Mesenchymal stem cell (in vitro differentiated cells and primary cell): ENCODE results near the gene DTX3.
A peak's percentile ranks its signal among the peaks of the same experiment; 100 is the strongest.

Experiments used
- DNase-seq: peaks from one replicate; pipeline ENCODE4 v3.0.0-alpha.2; 2013
- H2AFZ ChIP-seq: one replicate; pipeline ENCODE4 v1.6.1; 2013; ENCODE audit warnings: low read depth, mild to moderate bottlenecking, control low read depth, inconsistent platforms, low read length, moderate library complexity
- H2AK5ac ChIP-seq: 2 replicates; pipeline ENCODE4 v1.6.1; 2013; ENCODE audit warnings: low read length, moderate library complexity, mild to moderate bottlenecking, inconsistent platforms; ENCODE audit not compliant: severe bottlenecking
- H2BK120ac ChIP-seq: one replicate; pipeline ENCODE4 v1.6.1; 2013; ENCODE audit warnings: low read depth, mild to moderate bottlenecking, inconsistent platforms, low read length, moderate library complexity
- H2BK12ac ChIP-seq, 2 experiments: one replicate each; pipeline ENCODE4 v1.6.1; 2013; ENCODE audit warnings: inconsistent platforms in 2 of 2, low read length in 2 of 2, mild to moderate bottlenecking in 2 of 2, moderate library complexity in 2 of 2, control low read depth in 1 of 2
- H2BK15ac ChIP-seq: one replicate; pipeline ENCODE4 v1.6.1; 2013; ENCODE audit warnings: mild to moderate bottlenecking, low read depth, inconsistent platforms; ENCODE audit not compliant: poor library complexity, severe bottlenecking
- H2BK5ac ChIP-seq: 2 replicates; pipeline ENCODE4 v1.6.1; 2013; ENCODE audit warnings: low read depth, mild to moderate bottlenecking, low read length, control low read depth, inconsistent platforms; ENCODE audit not compliant: poor library complexity, severe bottlenecking
- H3K14ac ChIP-seq, 2 experiments: one replicate each; pipeline ENCODE4 v1.6.1; 2013; ENCODE audit warnings: inconsistent platforms in 2 of 2, low read length in 2 of 2, control low read depth in 1 of 2, mild to moderate bottlenecking in 1 of 2, moderate library complexity in 1 of 2
- H3K18ac ChIP-seq, 2 experiments: one replicate each; pipeline ENCODE4 v1.6.1; 2013; ENCODE audit warnings: inconsistent platforms in 2 of 2, low read length in 2 of 2, control low read depth in 1 of 2, low read depth in 1 of 2, mild to moderate bottlenecking in 1 of 2
- H3K23ac ChIP-seq, 2 experiments: one replicate each; pipeline ENCODE4 v1.6.1; 2013; ENCODE audit warnings: inconsistent platforms in 2 of 2, low read length in 2 of 2, mild to moderate bottlenecking in 2 of 2, moderate library complexity in 2 of 2, control low read depth in 1 of 2
- H3K27ac ChIP-seq: 2 replicates; pipeline ENCODE4 v1.5.1; 2013; ENCODE audit warnings: mild to moderate bottlenecking, moderate library complexity, low read length, control low read depth, inconsistent platforms; ENCODE audit not compliant: poor library complexity, severe bottlenecking
- H3K27me3 ChIP-seq, 2 experiments: 2 replicates each; pipeline versions ENCODE4 v1.6.1 to v1.7.0; 2013; ENCODE audit warnings: low read length in 2 of 2, mild to moderate bottlenecking in 2 of 2, moderate library complexity in 2 of 2, control low read depth in 1 of 2, inconsistent platforms in 1 of 2; ENCODE audit not compliant: control insufficient read depth in 1 of 2, insufficient read depth in 1 of 2
- H3K36me3 ChIP-seq, 2 experiments: 2 replicates each; pipeline versions ENCODE4 v1.6.1 to v1.7.0; 2013; ENCODE audit warnings: low read length in 2 of 2, control low read depth in 1 of 2, inconsistent platforms in 1 of 2, low read depth in 1 of 2, mild to moderate bottlenecking in 1 of 2; ENCODE audit not compliant: insufficient read depth in 2 of 2, control insufficient read depth in 1 of 2
- H3K4ac ChIP-seq, 2 experiments: one replicate each; pipeline ENCODE4 v1.6.1; 2013; ENCODE audit warnings: inconsistent platforms in 2 of 2, low read length in 2 of 2, mild to moderate bottlenecking in 2 of 2, moderate library complexity in 2 of 2, control low read depth in 1 of 2, low read depth in 1 of 2
- H3K4me1 ChIP-seq: 2 replicates; pipeline ENCODE4 v1.6.1; 2013; ENCODE audit warnings: low read depth, low read length, control low read depth; ENCODE audit not compliant: control insufficient read depth, insufficient read depth
- H3K4me2 ChIP-seq: 2 replicates; pipeline ENCODE4 v1.6.1; 2013; ENCODE audit warnings: low read length, mild to moderate bottlenecking, inconsistent platforms; ENCODE audit not compliant: poor library complexity, severe bottlenecking
- H3K4me3 ChIP-seq, 2 experiments: 2 replicates each; pipeline versions ENCODE4 v1.5.1 to v1.7.0; 2013; ENCODE audit warnings: low read length in 2 of 2, mild to moderate bottlenecking in 2 of 2, control low read depth in 1 of 2, low read depth in 1 of 2; ENCODE audit not compliant: insufficient read depth in 1 of 2
- H3K79me1 ChIP-seq: replicated peaks from 2 replicates; pipeline ENCODE4 v1.6.1; 2013; ENCODE audit warnings: mild to moderate bottlenecking, control low read depth, low read length, inconsistent platforms; ENCODE audit not compliant: poor library complexity, severe bottlenecking
- H3K9ac ChIP-seq: 2 replicates; pipeline ENCODE4 v1.7.0; 2013; ENCODE audit warnings: mild to moderate bottlenecking, low read length, moderate library complexity
- H3K9me3 ChIP-seq: 2 replicates; pipeline ENCODE4 v1.7.0; 2013; ENCODE audit warnings: mild to moderate bottlenecking, low read length; ENCODE audit not compliant: control insufficient read depth
- H4K8ac ChIP-seq: one replicate; pipeline ENCODE4 v1.6.1; 2013; ENCODE audit warnings: inconsistent platforms, mild to moderate bottlenecking, low read length, moderate library complexity
- H4K91ac ChIP-seq: one replicate; pipeline ENCODE4 v1.6.1; 2013; ENCODE audit warnings: mild to moderate bottlenecking, low read length, inconsistent platforms
- WGBS: methylation state at CpG from one replicate; pipeline ENCODE4 v1.1.7; 2013; ENCODE audit warnings: mixed read lengths; 5-methylcytosine and 5-hydroxymethylcytosine counted together

Gene DTX3

GRCh38 chr12:57600395-57600794 is 4.2 kb upstream of the DTX3 start:
- no CpG with 5 or more reads among the region's 2 CpGs for WGBS
- Histone ChIP-seq H3K4me1 (peaks cover 8% of the 10 kb centered on the region), H3K9ac (no peak overlapping the region), H2BK12ac (no peak overlapping the region), H3K79me1 (peaks cover 12% of the 10 kb centered on the region), H3K23ac (no peak overlapping the region), H3K36me3 (peaks cover 4 to 42% of the 10 kb centered on the region in 2 experiments), H3K14ac (no peak overlapping the region), H2AFZ (no peak overlapping the region), H2AK5ac (no peak overlapping the region), H3K9me3 (no peaks in the 10 kb centered on the region), H3K4ac (no peak overlapping the region), H2BK15ac (no peak overlapping the region), H3K18ac (no peak overlapping the region), H2BK120ac (no peak overlapping the region), H4K91ac (no peak overlapping the region), H3K27me3 (peaks cover 0 to 15% of the 10 kb centered on the region in 2 experiments), H3K4me3 (no peak overlapping the region), H3K4me2 (no peak overlapping the region), H2BK5ac (no peak overlapping the region), H4K8ac (no peak overlapping the region), H3K27ac (no peak overlapping the region)
- DNase-seq: no peak

GRCh38 chr12:57602544-57602943 is 2.1 kb upstream of the DTX3 start:
- no peak overlapping the region for H3K27ac ChIP-seq
- peaks cover 16% of the 10 kb centered on the region for H3K79me1 ChIP-seq
- H2BK15ac ChIP-seq: no peak overlapping the region
- H2BK120ac ChIP-seq: no peak overlapping the region
- H3K4me3 ChIP-seq: no peak overlapping the region
- peaks cover 0 to 22% of the 10 kb centered on the region in 2 experiments for H3K27me3 ChIP-seq
- H3K9me3 ChIP-seq: no peaks in the 10 kb centered on the region
- no peak overlapping the region for H3K14ac ChIP-seq
- peaks cover 0 to 42% of the 10 kb centered on the region in 2 experiments for H3K36me3 ChIP-seq
- peaks cover 12% of the 10 kb centered on the region for H3K4me1 ChIP-seq
- H2AFZ ChIP-seq: no peak overlapping the region
- H3K4ac ChIP-seq: no peak overlapping the region
- no peak overlapping the region for H3K18ac ChIP-seq
- no peak overlapping the region for H2BK5ac ChIP-seq
- DNase-seq: no peak
- H3K9ac ChIP-seq: no peak overlapping the region
- H4K91ac ChIP-seq: no peak overlapping the region
- no peak overlapping the region for H3K4me2 ChIP-seq
- H3K23ac ChIP-seq: no peak overlapping the region
- H2BK12ac ChIP-seq: no peak overlapping the region
- no peak overlapping the region for H4K8ac ChIP-seq
- H2AK5ac ChIP-seq: no peak overlapping the region

GRCh38 chr12:57603324-57603723 is 1.3 kb upstream of the DTX3 start:
- no peak overlapping the region for H2BK5ac ChIP-seq
- peak overlapping the region; percentile 21 for H3K9ac ChIP-seq
- H3K36me3 ChIP-seq: peaks cover 0 to 41% of the 10 kb centered on the region in 2 experiments
- no peak overlapping the region for H3K4me3 ChIP-seq
- DNase-seq: no peak
- H2BK12ac ChIP-seq: no peak overlapping the region
- H3K4ac ChIP-seq: no peak overlapping the region
- no peak overlapping the region for H4K91ac ChIP-seq
- H3K27me3 ChIP-seq: peaks cover 0 to 22% of the 10 kb centered on the region in 2 experiments
- H2AK5ac ChIP-seq: no peak overlapping the region
- H2AFZ ChIP-seq: no peak overlapping the region
- H2BK120ac ChIP-seq: no peak overlapping the region
- H3K18ac ChIP-seq: no peak overlapping the region
- H3K27ac ChIP-seq: no peak overlapping the region
- H3K4me1 ChIP-seq: peaks cover 12% of the 10 kb centered on the region
- H2BK15ac ChIP-seq: no peak overlapping the region
- H3K23ac ChIP-seq: no peak overlapping the region
- H3K14ac ChIP-seq: no peak overlapping the region
- H3K4me2 ChIP-seq: no peak overlapping the region
- WGBS: 67% methylated on average over 2 of the region's 2 CpGs
- H4K8ac ChIP-seq: peak overlapping the region; percentile 33
- H3K79me1 ChIP-seq: peaks cover 16% of the 10 kb centered on the region
- H3K9me3 ChIP-seq: no peaks in the 10 kb centered on the region

- H3K4me1 ChIP-seq: peaks cover 12% of the 10 kb centered on the region
- no peak overlapping the region for H2BK5ac ChIP-seq
- H3K14ac ChIP-seq: no peak overlapping the region
- H3K18ac ChIP-seq: peak overlapping the region; percentile 79 to 83
- no peak overlapping the region for H2BK12ac ChIP-seq
- H2BK120ac ChIP-seq: peak overlapping the region; percentile 83
- peak overlapping the region; percentile 91 for H3K9ac ChIP-seq
- peak overlapping the region; percentile 66 to 90 for H3K4ac ChIP-seq
- H3K79me1 ChIP-seq: peaks cover 15% of the 10 kb centered on the region
- peak overlapping the region; percentile 95 for H4K8ac ChIP-seq
- peak overlapping the region; percentile 52 for H2AK5ac ChIP-seq
- H2BK15ac ChIP-seq: peak overlapping the region; percentile 54
- H2AFZ ChIP-seq: peak overlapping the region; percentile 93
- H3K27ac ChIP-seq: peak overlapping the region; percentile 16
- no peak overlapping the region for H4K91ac ChIP-seq
- 7% methylated on average over 2 of the region's 6 CpGs for WGBS
- peaks cover 0 to 26% of the 10 kb centered on the region in 2 experiments for H3K27me3 ChIP-seq
- peaks cover 0 to 45% of the 10 kb centered on the region in 2 experiments for H3K36me3 ChIP-seq
- H3K4me3 ChIP-seq: peak overlapping the region; percentile 72 to 81
- peak overlapping the region; percentile 89 for H3K4me2 ChIP-seq
- H3K23ac ChIP-seq: no peak overlapping the region
- H3K9me3 ChIP-seq: no peaks in the 10 kb centered on the region
- no peak for DNase-seq
Measured at GRCh38 chr12:57603815-57604453, 690 bp upstream of the DTX3 start.
